HUES64 (cell line): ENCODE data around the gene C4orf50.
"Not testable (repeated sequence)": the region's sequence is repeated elsewhere in the genome, so short reads cannot be mapped to it uniquely, and the experiment has no call there.

Experiments
- H3K27ac ChIP-seq: 2 replicates; pipeline ENCODE4 v1.7.0; 2013; ENCODE audit warnings: low read depth, low read length, inconsistent platforms
- H3K27me3 ChIP-seq: 2 replicates; pipeline ENCODE4 v1.6.1; 2013; ENCODE audit warnings: mild to moderate bottlenecking, low read length; ENCODE audit not compliant: insufficient read depth
- H3K36me3 ChIP-seq: 2 replicates; pipeline ENCODE4 v1.6.1; 2013; ENCODE audit warnings: mild to moderate bottlenecking, low read length; ENCODE audit not compliant: insufficient read depth
- H3K4me1 ChIP-seq: 2 replicates; pipeline ENCODE4 v1.6.1; 2013; ENCODE audit warnings: mild to moderate bottlenecking, low read length, moderate library complexity; ENCODE audit not compliant: insufficient read depth
- H3K4me3 ChIP-seq: 2 replicates; pipeline ENCODE4 v1.5.1; 2013; ENCODE audit warnings: mild to moderate bottlenecking, low read length, moderate library complexity
- H3K9ac ChIP-seq: 2 replicates; pipeline ENCODE4 v1.6.1; 2013; ENCODE audit warnings: mild to moderate bottlenecking, low read depth, low read length
- H3K9me3 ChIP-seq: 2 replicates; pipeline ENCODE4 v1.6.1; 2013; ENCODE audit warnings: low read depth, low read length; ENCODE audit not compliant: insufficient read depth
- WGBS: fragments of 150-250, 120-280 bp; methylation state at CpG from one replicate; pipeline ENCODE4 v1.1.7; 2013; ENCODE audit warnings: missing lambda C conversion rate; 5-methylcytosine and 5-hydroxymethylcytosine counted together

The C4orf50 gene

DNA sequence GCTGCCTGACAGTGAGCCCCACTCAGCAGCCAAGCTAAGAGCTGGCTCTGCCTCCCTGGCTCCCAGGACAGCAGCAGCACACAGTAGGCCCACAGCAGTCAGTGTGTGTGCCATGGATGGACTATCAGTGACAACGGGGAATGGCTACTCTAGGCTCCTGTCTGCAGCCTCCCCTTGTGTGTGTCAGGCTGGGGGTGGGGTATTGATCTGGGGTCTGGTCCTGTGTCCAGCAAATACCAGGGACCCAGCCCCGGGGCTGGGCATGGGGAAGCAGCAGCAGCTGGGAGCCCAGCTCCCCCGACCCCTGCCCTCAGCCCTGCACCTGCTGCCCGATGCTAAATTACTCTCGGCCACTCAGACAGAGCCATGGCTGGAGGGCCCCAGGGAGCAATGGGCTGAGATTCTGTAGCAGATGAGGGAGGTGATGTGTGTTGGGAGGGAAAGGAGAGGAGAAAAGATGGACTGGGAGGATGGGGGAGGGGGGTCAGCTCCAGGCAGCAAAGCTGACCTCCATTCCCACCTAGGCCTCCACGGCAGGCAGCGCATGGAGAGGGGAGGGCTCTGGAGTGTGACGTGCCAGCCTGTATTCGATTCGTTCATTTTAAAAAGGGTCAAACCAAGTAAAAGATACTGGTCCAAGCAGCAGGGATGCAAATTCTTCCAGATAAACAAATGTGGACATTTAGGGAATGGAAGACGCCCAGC lies 64.0 kb downstream of the C4orf50 start:
- Histone ChIP-seq H3K36me3 (no peaks in the 10 kb centered on the region), H3K9me3 (no peaks in the 10 kb centered on the region), H3K27ac (no peak overlapping the region), H3K9ac (no peak overlapping the region), H3K27me3 (peaks cover 31% of the 10 kb centered on the region; the same call in 1 of the 2 replicates), H3K4me1 (peaks cover 12% of the 10 kb centered on the region), H3K4me3 (no peak overlapping the region)
- 92% methylated on average over 11 of the region's 11 CpGs for WGBS

DNA sequence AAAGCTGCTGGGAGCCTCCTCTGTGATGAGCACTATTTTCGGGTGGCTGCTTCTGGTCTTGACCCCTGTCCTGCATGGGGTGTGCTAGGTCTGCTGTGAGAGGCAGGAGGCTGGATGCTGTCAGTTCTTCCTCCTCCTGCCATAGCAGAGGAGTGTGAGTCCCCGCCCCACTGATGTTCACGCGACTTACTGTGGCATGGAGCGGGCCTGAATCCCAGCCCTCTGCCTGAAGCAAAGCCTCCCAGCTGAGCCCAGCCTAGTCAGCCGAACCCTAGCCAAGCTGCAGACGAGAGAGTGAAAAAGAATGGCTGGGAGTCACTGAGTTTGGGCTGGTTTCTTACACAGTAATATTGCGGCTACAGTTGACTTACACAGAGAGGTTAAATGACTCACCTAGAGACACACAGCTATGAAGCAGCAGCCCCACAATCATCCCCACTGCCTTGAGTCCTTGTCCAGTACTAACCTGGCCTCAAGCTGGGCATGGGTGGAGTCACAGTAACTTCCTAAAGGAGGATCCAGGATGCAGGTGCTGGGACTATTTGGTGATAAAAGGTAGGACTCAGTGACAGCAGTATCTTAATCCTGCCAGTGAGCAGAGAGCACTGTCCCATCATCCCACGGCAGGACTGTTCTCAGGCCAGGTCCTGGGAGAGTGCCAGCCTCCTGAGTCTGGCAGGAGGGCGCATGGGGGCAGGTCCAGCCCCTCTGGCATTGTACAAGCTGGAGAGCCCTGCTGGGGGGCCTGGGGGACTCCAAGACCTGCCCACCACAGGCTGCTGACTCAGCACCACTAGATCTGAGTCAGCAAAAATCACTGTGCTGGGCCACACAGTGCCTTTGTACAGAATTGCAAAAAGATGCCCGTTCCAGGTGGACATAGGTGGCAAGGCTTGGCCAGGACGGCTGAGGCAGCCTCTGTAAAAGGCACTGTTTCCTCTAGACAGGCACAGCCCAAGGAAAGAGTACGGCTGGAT lies 65.0 kb downstream of the C4orf50 start:
- H3K9ac ChIP-seq, result no peak overlapping the region
- no peak overlapping the region for H3K4me3 ChIP-seq
- H3K27me3 ChIP-seq, result peaks cover 26% of the 10 kb centered on the region; the same call in 1 of the 2 replicates
- H3K9me3 ChIP-seq, result no peaks in the 10 kb centered on the region
- H3K4me1 ChIP-seq, result peaks cover 12% of the 10 kb centered on the region
- no peak overlapping the region for H3K27ac ChIP-seq
- 92% methylated on average over 13 of the region's 13 CpGs for WGBS
- no peaks in the 10 kb centered on the region for H3K36me3 ChIP-seq

DNA sequence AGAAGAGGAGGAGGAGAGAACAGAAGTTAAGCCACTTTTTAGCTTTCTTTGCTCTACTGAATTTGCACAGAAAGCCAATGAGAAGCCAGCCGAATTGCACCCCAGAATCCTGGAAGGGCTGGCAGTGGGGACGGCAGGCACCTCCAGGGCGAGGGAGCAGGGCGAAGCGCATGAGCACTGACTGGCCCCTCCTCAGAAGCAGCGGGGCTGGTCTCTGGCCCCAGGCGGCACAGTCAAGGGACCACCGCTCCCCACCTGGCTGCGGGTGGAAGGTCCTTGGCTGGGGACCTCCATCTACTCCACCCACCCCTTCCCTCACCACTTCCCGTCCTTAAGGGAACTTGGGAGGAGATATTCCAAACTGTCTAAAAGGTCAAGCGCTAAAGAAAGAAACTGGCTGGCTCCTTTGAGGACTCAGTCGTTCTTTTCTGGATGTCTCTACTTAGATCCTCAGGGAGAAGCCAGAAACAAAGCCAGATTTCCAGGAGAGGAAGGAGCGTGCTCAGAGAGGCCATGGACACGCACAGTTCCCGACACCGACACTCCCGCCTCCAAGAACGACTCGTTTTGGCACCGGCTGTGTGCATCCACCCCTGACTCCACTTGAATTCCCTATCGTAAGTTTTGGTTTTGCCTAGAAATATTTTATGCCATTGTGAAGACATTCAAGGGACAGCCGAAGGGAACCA lies 65.8 kb downstream of the C4orf50 start:
- H3K4me3 ChIP-seq, result no peak overlapping the region
- no peaks in the 10 kb centered on the region for H3K36me3 ChIP-seq
- H3K27ac ChIP-seq, result no peak overlapping the region
- H3K27me3 ChIP-seq, result peaks cover 18% of the 10 kb centered on the region; the same call in 1 of the 2 replicates
- H3K4me1 ChIP-seq, result peaks cover 12% of the 10 kb centered on the region
- no peaks in the 10 kb centered on the region; the same call in 1 of the 2 replicates for H3K9me3 ChIP-seq
- H3K9ac ChIP-seq, result no peak overlapping the region
- 91% methylated on average over 22 of the region's 22 CpGs for WGBS

DNA sequence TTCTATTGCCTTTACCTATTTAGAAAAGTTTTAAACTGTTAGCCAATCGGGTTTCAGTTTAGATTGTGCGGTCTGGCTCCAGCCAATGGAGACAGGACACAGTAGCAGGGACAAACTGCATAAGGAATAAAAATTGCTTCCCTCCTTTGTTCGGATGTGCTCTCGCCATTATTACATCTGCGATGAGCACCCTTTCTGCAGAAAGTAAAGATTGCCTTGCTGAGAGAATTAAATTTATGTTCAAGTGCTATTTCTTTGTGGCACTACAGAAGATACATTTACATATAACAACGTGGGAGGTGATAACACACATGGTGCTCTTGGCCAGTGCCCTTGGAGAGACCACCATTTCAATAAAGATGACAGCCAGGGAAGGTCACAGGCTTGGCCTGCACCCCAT lies 71.6 kb downstream of the C4orf50 start:
- H3K27ac ChIP-seq, H3K36me3 ChIP-seq, H3K4me1 ChIP-seq, H3K4me3 ChIP-seq, H3K9ac ChIP-seq, H3K9me3 ChIP-seq, H3K27me3 ChIP-seq: not testable (repeated sequence)
- WGBS, result 76% methylated on average over 6 of the region's 6 CpGs

DNA sequence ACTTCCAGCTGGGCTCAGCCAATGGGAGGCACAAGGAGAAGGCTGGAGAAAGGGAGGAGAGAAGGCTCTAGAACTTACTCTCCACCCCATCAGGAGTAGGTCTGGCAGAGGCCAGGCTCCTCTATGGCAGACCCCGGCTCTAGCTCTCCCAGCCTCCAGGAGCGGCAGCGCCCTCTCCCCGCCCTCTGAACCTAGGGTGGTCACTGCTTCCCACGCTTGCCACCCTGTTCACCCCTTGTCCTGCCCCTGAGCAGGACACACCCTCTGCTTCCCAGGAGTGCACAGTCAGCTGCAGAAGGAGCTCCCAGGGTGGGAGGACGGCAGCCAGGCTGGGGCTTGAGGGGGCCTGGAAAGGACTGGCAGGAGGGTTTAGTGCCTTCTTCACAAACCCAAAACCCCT lies 72.3 kb downstream of the C4orf50 start:
- H3K4me1 ChIP-seq, result no peaks in the 10 kb centered on the region
- H3K27me3 ChIP-seq, result no peaks in the 10 kb centered on the region
- peaks cover 5% of the 10 kb centered on the region; the same call in 1 of the 2 replicates for H3K9me3 ChIP-seq
- H3K36me3 ChIP-seq, result no peaks in the 10 kb centered on the region
- WGBS, result 97% methylated on average over 5 of the region's 6 CpGs
- no peak overlapping the region for H3K27ac ChIP-seq
- H3K4me3 ChIP-seq, result no peak overlapping the region
- H3K9ac ChIP-seq, result no peak overlapping the region

DNA sequence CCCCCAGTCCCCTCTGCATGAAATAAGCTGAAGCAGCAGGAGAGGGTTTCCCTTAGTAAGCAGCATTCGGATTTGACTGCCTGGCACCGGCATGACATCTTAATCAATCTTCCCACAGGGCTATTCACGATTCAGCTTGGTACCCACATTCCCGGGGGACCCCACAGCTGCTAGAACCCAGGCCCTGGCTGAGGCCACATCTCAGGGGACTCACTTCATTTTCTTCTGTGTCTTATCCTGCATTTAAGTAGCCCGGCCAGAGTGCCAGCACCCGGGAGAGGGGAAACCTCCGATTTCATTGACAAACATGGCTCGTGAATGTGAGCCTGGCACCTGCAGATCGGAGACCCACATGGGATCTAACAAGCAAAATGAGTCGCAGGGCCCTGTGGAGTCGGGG lies 73.1 kb downstream of the C4orf50 start:
- 94% methylated on average over 11 of the region's 11 CpGs for WGBS
- no peak overlapping the region for H3K4me3 ChIP-seq
- H3K4me1 ChIP-seq, result no peaks in the 10 kb centered on the region
- no peaks in the 10 kb centered on the region for H3K36me3 ChIP-seq
- peaks cover 5% of the 10 kb centered on the region; the same call in 1 of the 2 replicates for H3K9me3 ChIP-seq
- no peak overlapping the region for H3K27ac ChIP-seq
- H3K9ac ChIP-seq, result no peak overlapping the region
- no peaks in the 10 kb centered on the region for H3K27me3 ChIP-seq

DNA sequence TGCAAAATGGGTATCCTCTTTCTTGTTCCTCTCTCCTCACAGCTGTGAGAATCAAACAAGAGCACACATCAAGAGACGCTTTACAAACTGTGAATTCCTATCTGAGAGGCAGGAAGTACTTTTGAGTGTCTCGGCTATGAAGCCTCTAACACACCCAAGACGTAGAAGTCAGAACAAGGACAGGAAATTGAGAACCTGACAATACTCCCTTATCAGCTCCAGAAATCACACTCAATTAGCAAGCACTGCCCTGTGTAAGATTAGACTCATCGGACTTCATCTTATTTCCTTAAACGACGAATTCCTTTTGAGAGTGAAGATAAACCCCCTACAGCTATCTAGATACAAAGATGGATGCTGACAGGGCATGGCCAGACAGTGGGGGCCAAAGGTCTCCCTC lies 74.7 kb downstream of the C4orf50 start:
- no peak overlapping the region for H3K27ac ChIP-seq

DNA sequence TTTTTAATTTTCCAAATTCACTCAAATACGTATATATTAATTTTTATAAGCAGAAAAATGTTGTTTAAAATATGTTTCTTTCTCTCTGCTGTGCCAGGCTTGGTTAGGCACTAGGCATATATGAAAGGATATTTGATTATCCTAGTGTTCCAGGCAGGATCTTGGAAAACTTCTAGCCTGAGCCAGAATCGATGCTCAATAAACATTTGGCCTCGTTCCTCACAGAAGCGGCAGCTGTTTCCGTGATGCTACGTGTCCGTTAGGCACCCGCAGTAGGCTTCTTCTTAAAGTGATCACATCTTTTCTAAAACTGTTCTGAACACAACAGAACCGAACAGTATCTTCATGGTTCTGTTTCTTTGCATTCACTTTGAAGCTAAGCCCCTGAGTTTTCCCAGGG lies 75.3 kb downstream of the C4orf50 start:
- H3K9ac ChIP-seq, result no peak overlapping the region
- no peaks in the 10 kb centered on the region for H3K27me3 ChIP-seq
- H3K27ac ChIP-seq, result no peak overlapping the region
- no peaks in the 10 kb centered on the region for H3K36me3 ChIP-seq
- H3K4me3 ChIP-seq, result no peak overlapping the region
- 93% methylated on average over 8 of the region's 9 CpGs for WGBS
- H3K4me1 ChIP-seq, result no peaks in the 10 kb centered on the region
- H3K9me3 ChIP-seq, result peaks cover 5% of the 10 kb centered on the region; the same call in 1 of the 2 replicates

More for the DNA sequence above, 74.7 kb downstream of the C4orf50 start:
- Histone ChIP-seq H3K36me3 (no peaks in the 10 kb centered on the region), H3K4me1 (no peaks in the 10 kb centered on the region), H3K9ac (no peak overlapping the region), H3K9me3 (peaks cover 5% of the 10 kb centered on the region; the same call in 1 of the 2 replicates), H3K27me3 (no peaks in the 10 kb centered on the region), H3K4me3 (no peak overlapping the region)
- WGBS, result 74% methylated on average over 6 of the region's 6 CpGs

DNA sequence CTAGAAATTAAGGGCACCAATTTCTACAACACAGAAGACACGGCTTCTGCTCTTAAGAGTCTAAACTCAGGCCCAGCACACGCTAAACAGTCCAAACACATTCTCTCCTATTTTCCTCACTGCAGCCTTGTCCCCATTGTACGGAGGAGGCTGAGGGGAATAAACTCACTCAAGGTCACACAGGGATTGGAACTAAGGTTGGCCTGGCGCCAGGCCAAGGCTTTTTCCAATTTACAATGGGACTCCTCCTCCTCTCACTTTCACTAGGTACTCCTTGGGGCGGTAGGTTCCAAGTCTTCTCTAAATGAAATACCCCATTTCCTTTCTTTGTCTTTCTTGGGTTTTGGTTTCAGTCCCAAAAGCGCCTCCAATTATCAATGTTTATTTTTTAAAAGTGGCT lies 76.6 kb downstream of the C4orf50 start:
- 88% methylated on average over 6 of the region's 6 CpGs for WGBS
- no peak overlapping the region for H3K9ac ChIP-seq
- H3K4me3 ChIP-seq, result no peak overlapping the region
- H3K4me1 ChIP-seq, result no peaks in the 10 kb centered on the region
- H3K36me3 ChIP-seq, result no peaks in the 10 kb centered on the region
- H3K9me3 ChIP-seq, result peaks cover 1% of the 10 kb centered on the region; the same call in 1 of the 2 replicates
- no peak overlapping the region for H3K27ac ChIP-seq
- H3K27me3 ChIP-seq, result no peaks in the 10 kb centered on the region

DNA sequence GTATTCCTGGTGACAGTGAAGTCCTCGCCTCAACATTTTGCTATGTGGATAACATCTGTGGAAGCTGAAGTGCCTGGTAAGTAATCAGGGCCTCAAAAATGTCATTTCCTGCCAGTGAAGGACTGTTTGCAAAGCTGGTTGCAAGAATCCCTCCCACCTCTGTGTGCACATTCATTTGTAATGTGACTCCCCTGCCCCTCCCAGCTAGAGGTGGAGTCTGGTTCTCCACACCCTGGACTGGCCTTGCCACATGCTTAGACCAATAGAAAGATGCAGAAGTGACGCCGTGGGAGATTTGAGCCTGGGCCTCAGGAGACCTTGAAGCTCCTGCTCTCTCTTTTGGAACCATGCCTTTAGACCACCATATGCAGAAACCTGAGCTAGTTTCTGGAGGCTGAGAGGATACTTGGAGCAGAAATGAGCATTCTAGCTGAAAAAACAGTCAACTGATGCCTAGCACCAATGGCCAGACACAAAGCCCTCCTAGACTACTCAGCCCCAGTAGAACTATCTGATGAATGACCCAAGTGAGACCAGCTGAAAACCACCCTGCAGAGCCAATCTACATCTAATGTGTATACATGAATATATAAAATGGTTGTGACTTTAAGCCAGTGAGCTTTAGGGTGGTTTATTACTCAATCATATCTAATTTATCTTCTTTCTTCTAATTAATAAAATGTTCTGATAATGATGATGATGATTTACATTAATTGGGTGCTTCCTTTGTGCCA lies 77.6 kb downstream of the C4orf50 start:
- no peak overlapping the region for H3K27ac ChIP-seq
- no peaks in the 10 kb centered on the region for H3K9me3 ChIP-seq
- H3K27me3 ChIP-seq, result no peaks in the 10 kb centered on the region
- no peak overlapping the region for H3K9ac ChIP-seq
- no peaks in the 10 kb centered on the region for H3K4me1 ChIP-seq
- WGBS, result 82% methylated on average over 3 of the region's 3 CpGs
- no peaks in the 10 kb centered on the region for H3K36me3 ChIP-seq
- no peak overlapping the region for H3K4me3 ChIP-seq
